LNCAP (cell line): ENCODE data around the gene FBXO17.

Experiments
- TF ChIP-seq, protein P1 (sequence below): fragments of 450-650 bp; IDR thresholded peaks from 2 replicates; pipeline ENCODE4 v1.5.1; 2017; ENCODE audit warnings: mild to moderate bottlenecking

FBXO17 gene

DNA sequence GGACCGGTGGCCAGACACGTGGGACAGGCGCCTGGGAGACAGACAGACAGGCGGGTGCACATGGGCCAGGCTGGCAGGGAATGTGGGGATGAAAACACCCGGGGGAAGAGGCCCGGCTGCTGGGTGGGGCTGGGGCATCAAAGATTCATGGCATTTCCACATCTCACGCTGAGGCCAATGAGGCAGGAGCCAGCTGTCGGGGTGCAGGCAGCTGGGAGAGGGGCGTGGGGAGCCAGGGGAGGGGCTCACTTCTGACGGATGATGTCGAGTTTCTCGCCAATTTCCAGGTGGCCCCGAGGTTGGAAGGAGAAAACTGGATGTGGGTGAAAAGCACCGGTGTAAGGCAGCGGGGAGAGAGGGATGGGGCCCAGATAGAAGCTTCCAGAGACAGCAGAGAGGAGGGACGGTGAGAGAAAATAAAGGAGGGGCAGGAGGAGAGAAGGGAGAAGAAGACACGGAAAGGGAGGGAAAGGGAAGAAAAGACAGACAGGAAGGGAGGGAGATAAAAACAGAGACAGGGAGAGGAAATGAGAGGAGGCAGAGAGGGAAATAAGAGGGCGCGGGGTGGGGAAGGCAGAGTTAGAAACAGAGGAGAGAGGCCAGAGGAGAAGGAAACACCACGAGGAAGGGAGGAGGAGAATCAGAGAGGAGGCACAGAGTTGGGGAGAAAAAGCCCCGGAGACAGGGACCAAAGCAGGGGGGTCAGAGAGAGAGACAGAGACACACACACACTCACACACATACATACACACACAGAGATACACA lies 55.5 kb downstream of the FBXO17 start:
- TF ChIP-seq, protein P1, sequence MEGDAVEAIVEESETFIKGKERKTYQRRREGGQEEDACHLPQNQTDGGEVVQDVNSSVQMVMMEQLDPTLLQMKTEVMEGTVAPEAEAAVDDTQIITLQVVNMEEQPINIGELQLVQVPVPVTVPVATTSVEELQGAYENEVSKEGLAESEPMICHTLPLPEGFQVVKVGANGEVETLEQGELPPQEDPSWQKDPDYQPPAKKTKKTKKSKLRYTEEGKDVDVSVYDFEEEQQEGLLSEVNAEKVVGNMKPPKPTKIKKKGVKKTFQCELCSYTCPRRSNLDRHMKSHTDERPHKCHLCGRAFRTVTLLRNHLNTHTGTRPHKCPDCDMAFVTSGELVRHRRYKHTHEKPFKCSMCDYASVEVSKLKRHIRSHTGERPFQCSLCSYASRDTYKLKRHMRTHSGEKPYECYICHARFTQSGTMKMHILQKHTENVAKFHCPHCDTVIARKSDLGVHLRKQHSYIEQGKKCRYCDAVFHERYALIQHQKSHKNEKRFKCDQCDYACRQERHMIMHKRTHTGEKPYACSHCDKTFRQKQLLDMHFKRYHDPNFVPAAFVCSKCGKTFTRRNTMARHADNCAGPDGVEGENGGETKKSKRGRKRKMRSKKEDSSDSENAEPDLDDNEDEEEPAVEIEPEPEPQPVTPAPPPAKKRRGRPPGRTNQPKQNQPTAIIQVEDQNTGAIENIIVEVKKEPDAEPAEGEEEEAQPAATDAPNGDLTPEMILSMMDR = no peak

DNA sequence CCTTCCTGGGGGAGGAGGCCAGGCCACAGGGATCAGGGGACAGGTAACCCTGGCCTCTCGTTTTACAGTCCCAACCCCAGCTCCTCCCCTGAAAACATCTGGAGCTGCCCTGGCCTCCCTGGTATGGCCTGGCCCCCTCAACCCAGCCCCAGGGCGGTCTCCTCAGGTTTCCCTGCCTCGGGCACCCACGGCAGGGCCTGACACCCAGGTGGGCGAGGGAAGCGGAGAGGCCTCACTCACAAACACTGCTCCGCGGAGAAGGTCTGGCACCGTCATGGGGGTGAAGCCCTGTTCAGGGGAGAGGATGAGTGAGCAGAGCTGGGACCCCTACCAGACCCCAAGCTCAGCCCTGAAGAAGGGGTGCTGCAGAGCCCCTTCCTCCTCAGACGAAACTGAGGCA lies 57.0 kb downstream of the FBXO17 start:
- TF ChIP-seq, protein P1 = no peak

- TF ChIP-seq, protein P1 = no peak
Observed at GRCh38 chr19:38917921-38918491, 57.5 kb downstream of the FBXO17 start.

DNA sequence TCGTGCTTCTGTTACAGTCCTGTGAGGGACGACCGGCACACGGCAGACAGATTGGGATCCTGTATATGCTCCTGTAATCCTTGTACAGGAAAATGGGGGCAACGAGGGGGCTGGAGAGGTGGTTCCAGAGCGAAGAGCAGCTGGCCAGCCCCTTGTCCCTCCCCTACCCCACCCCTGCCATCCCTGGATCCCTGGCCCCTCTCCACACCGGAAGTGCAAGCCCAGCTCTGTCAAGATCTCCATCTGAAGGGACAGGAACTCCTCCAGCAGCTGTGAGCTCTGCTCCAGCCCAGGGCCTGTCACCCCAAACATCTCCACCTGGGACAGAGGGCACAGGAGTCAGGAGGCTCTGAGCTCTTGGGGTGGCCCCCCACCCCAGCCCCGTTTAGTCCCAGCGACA lies 58.0 kb downstream of the FBXO17 start:
- TF ChIP-seq, protein P1 = no peak

DNA sequence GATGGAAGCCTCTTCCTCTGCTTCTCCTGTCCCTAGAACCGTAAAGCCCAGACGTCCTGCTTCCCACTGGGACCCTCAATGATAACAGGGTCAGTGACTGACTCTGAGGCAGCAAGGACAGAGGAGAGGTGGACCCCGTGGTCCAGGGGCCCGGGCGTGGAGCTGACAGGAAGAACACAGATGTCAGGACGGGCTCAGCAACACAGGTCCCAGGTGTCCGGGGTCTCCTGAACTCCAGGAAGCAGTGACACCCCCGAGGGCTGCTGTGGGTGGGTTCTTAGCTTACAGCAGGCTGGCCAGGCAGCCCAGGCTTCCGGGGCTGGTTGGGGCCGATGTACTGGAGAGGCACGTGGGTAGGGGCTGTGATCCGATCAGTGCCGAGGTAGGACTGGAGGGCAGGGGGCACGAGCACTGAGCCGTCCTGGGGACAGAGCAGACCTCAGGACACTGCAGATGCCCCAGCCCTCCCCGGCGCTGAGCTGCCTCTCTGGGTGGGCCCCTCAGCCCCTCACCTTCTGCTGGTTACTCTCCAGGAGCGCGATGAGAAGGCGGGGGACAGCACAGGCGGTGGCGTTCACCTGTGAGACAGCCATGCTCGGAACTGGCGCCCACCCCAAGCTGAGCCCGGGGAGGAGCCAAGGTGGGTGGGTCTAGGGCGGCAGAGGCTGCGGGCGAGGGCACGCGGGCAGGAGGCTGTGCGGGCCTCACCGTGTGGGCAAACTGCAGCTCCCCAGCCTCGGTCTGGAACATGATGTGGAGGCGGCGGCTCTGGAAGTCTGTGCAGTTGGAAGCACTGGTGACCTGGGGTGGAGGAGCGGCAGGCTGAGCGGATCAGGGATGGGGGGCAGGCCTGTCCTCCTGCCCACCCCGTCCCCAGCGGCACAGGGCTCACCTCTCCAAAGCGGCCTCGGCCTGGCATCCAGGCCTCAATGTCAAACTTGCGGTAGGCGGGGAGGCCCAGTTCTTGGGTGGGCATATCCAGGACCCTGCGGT lies 59.9 kb downstream of the FBXO17 start:
- TF ChIP-seq, protein P1 = no peak

- TF ChIP-seq, protein P1 = no peak
Observed at GRCh38 chr19:38913958-38914357, 61.6 kb downstream of the FBXO17 start.
